ENCODE measurements around the gene OR4C45. TPM values are rescaled to one million over a fixed set of nuclear protein-coding genes. Genes with fewer than 3 reads are reported as not detected.
"Not testable (repeated sequence)": the region's sequence is repeated elsewhere in the genome, so short reads cannot be mapped to it uniquely, and the experiment has no call there.

OR4C45 gene
- total RNA-seq: under 1 TPM in 1 of 8 experiments, not detected in 7; 0.57 TPM

- no peak for ATAC-seq (replicated peaks in 6 of 8)
- no peaks in the 10 kb centered on the region for H3K4me1 ChIP-seq (replicated peaks in 1 of 2)
- in situ Hi-C loops (cut with MboI; ENCODE audit: low pct_unique_long_range_greater_than_20kb in 2 of 9, low sequenced_read_pairs in 9 of 9, unreplicated experiment in 9 of 9): no loop called here
Observed at GRCh38 chr11:50032574-50032973, at the start of gene OR4C45. Gene OR4C45 (plus strand): TSS chr11:50032874.

GRCh38 chr11:49995565-49995964 lies 37.1 kb upstream of the OR4C45 start:
- peak in 3 of 8 experiments; percentile 67 to 78 (median 74) for ATAC-seq (replicated peaks in 6 of 8)
- in situ Hi-C loops (cut with MboI; ENCODE audit: low pct_unique_long_range_greater_than_20kb in 2 of 9, low sequenced_read_pairs in 9 of 9, unreplicated experiment in 9 of 9): no loop called here

More at GRCh38 chr11:50032574-50032973, at the start of gene OR4C45:
- Histone ChIP-seq H3K27ac (no peak within 1 kb of the TSS), H3K4me3 (no peak within 1 kb of the TSS)

GRCh38 chr11:50030193-50030592 lies 2.5 kb upstream of the OR4C45 start:
- 0 to 70% (median 6%) methylated on average over 1 of the region's 1 CpG; no CpG with 5 or more reads in 6 of the 10 experiments for WGBS, 10 experiments
- no peak overlapping the region for H3K27ac ChIP-seq
- in situ Hi-C loops (cut with MboI; ENCODE audit: low pct_unique_long_range_greater_than_20kb in 2 of 9, low sequenced_read_pairs in 9 of 9, unreplicated experiment in 9 of 9): no loop called here
- H3K4me3 ChIP-seq: no peak overlapping the region
- ATAC-seq (replicated peaks in 6 of 8): no peak
- no peaks in the 10 kb centered on the region for H3K4me1 ChIP-seq (replicated peaks in 1 of 2)

More at GRCh38 chr11:49995565-49995964, 37.1 kb upstream of the OR4C45 start:
- Histone ChIP-seq H3K27ac (no peak overlapping the region), H3K4me3 (no peak overlapping the region), H3K4me1 (replicated peaks in 1 of 2) (no peaks in the 10 kb centered on the region)
- 0 to 74% (median 41%) methylated on average over 2 to 6 of the region's 6 CpGs for WGBS, 10 experiments

DNA sequence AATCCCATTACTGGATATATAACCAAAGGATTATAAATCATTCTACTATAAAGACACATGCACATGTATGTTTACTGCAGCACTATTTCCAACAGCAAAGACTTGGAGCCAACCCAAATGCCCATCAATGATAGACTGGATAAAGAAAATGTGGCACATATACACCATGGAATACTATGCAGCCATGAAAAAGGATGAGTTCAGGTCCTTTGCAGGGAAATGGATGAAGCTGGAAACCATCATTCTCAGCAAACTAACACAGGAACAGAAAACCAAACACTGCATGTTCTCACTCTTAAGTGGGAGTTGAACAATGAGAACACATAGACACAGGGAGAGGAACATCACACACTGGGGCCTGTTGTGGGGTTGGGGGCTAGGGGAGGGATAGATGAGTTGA lies 3.6 kb downstream of the OR4C45 start:
- in situ Hi-C loops (cut with MboI; ENCODE audit: low pct_unique_long_range_greater_than_20kb in 2 of 9, low sequenced_read_pairs in 9 of 9, unreplicated experiment in 9 of 9); ATAC-seq (replicated peaks in 6 of 8); H3K4me1 ChIP-seq (replicated peaks in 1 of 2); H3K4me3 ChIP-seq; H3K27ac ChIP-seq: not testable (repeated sequence)

GRCh38 chr11:50037251-50037650 lies 4.6 kb downstream of the OR4C45 start:
- in situ Hi-C loops (cut with MboI; ENCODE audit: low pct_unique_long_range_greater_than_20kb in 2 of 9, low sequenced_read_pairs in 9 of 9, unreplicated experiment in 9 of 9): no loop called here
- no peak overlapping the region for H3K4me3 ChIP-seq
- H3K27ac ChIP-seq: no peak overlapping the region
- no peaks in the 10 kb centered on the region for H3K4me1 ChIP-seq (replicated peaks in 1 of 2)
- WGBS, 10 experiments: 0 to 20% (median 8%) methylated on average over 1 of the region's 1 CpG; no CpG with 5 or more reads in 6 of the 10 experiments
- peak in 2 of 8 experiments; percentile 78 for ATAC-seq (replicated peaks in 6 of 8)

GRCh38 chr11:50044647-50045046 lies 12.0 kb downstream of the OR4C45 start:
- Histone ChIP-seq H3K27ac (no peak overlapping the region), H3K4me1 (replicated peaks in 1 of 2) (no peaks in the 10 kb centered on the region), H3K4me3 (no peak overlapping the region)
- in situ Hi-C loops (cut with MboI; ENCODE audit: low pct_unique_long_range_greater_than_20kb in 2 of 9, low sequenced_read_pairs in 9 of 9, unreplicated experiment in 9 of 9): no loop called here
- no peak for ATAC-seq (replicated peaks in 6 of 8)
- WGBS, 10 experiments: 20 to 100% (median 80%) methylated on average over 1 to 2 of the region's 2 CpGs; no CpG with 5 or more reads in 3 of the 10 experiments

GRCh38 chr11:50063056-50063455 lies 30.4 kb downstream of the OR4C45 start:
- H3K4me3 ChIP-seq; H3K4me1 ChIP-seq (replicated peaks in 1 of 2); H3K27ac ChIP-seq; in situ Hi-C loops (cut with MboI; ENCODE audit: low pct_unique_long_range_greater_than_20kb in 2 of 9, low sequenced_read_pairs in 9 of 9, unreplicated experiment in 9 of 9); ATAC-seq (replicated peaks in 6 of 8): not testable (repeated sequence)
- WGBS, 10 experiments: 27% methylated on average over 6 of the region's 22 CpGs; no CpG with 5 or more reads in 9 of the 10 experiments

DNA sequence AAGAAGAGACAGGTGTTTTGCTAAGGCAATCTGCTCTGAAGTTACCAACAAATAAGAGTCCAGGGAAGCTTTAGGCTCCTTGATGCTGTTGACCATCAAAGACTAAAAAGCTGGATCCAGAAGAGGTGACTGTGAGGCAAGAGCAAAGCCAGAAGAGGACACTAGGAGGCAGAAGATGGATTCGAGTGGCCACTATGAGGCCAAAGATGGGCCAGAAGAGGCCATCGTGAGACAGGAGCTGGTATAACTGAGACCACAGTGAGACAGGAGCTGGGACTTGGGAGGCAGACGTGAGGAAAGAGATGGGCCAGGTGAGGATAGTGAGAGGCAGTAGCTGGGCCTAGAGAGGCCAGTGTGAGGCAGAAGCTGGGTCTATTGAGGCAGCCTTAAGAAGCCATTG lies 37.7 kb downstream of the OR4C45 start:
- in situ Hi-C loops (cut with MboI; ENCODE audit: low pct_unique_long_range_greater_than_20kb in 2 of 9, low sequenced_read_pairs in 9 of 9, unreplicated experiment in 9 of 9): no loop called here
- Histone ChIP-seq H3K4me3 (no peak overlapping the region), H3K4me1 (replicated peaks in 1 of 2) (no peaks in the 10 kb centered on the region), H3K27ac (no peak overlapping the region)
- 0 to 41% (median 13%) methylated on average over 1 to 3 of the region's 3 CpGs; no CpG with 5 or more reads in 3 of the 10 experiments for WGBS, 10 experiments
- ATAC-seq (replicated peaks in 6 of 8): no peak

DNA sequence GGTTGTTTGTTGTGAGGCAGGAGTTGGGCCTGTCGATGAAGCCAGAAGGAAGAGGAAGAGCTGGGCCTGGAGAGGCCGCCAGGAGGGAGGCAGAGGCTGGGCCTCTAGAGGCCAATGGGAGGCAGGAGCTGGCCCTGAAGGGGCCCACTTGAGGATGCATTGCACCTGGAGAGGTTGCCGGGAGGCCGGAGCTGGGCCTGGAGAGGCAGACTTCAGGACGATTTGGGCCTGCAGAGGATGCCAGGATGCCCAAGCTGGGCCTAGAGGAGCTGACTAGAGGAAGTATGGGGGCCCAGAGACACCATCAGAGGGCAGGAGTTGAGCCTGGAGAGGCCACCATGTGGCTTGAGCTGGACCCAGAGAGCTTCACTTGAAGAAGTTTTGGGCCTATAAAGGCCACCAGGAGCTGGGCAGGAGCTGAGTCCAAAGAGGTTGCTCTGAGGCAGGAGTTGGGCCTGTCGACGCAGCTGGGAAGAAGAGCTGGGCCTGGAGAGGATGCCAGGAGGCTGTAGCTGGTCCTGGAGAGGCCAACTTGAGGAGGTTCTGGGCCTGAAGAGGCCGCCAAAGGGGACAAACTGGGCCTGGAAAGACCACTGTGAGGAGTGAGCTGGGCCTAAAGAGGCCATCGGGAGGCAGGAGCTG lies 39.0 kb downstream of the OR4C45 start:
- Histone ChIP-seq H3K4me1 (replicated peaks in 1 of 2) (no peaks in the 10 kb centered on the region), H3K4me3 (no peak overlapping the region), H3K27ac (no peak overlapping the region)
- WGBS, 10 experiments: 0 to 83% (median 40%) methylated on average over 1 to 7 of the region's 9 CpGs; no CpG with 5 or more reads in 1 of the 10 experiments
- ATAC-seq (replicated peaks in 6 of 8): no peak
- in situ Hi-C loops (cut with MboI; ENCODE audit: low pct_unique_long_range_greater_than_20kb in 2 of 9, low sequenced_read_pairs in 9 of 9, unreplicated experiment in 9 of 9): no loop called here

DNA sequence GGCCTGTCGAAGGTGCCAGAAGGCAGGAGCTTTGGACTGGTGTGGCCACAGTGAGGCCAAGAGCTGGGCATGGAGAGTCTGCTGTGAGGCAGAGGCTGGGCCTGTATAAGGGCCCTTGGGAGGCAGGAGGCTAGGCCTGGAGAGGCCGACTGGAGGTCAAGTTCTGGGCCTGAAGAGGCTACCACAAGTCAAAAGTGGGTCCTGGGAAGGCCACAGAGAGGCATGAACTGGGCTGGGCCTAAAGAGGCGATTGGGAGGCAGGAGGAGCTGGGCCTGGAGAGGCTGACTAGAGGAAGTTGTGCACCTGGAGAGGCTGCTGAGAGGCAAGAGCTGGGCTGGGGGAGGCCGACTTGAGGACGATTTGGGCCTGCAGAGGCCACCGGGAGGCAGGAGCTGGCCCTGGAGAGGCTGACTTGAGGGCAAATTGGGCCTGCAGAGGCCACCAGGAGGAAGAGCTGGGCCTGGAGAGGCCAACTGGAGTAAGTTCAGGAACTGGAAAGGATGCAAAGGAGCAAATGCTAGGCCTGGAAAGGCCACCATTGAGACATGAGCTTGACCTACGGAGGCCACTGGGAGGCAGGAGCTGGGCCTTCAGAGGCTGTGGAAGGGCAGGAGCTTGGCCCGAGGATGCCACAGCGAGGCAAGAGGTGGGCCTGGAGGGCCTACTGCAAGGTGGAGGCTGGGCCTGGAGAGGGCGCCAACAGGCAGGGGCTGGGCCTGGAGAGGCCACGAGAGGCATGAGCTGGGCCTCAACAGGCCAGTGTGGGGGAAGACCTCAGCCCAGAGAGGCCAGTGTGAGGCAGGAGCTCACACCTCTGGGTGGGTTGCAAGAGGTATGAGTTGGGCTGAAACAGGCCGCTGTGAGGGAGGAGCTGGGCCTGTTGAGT lies 39.8 kb downstream of the OR4C45 start:
- Histone ChIP-seq H3K27ac (no peak overlapping the region), H3K4me3 (no peak overlapping the region), H3K4me1 (replicated peaks in 1 of 2) (no peaks in the 10 kb centered on the region)
- 24 to 43% (median 33%) methylated on average over 1 to 7 of the region's 12 CpGs; no CpG with 5 or more reads in 3 of the 10 experiments for WGBS, 10 experiments
- in situ Hi-C loops (cut with MboI; ENCODE audit: low pct_unique_long_range_greater_than_20kb in 2 of 9, low sequenced_read_pairs in 9 of 9, unreplicated experiment in 9 of 9): no loop called here
- no peak for ATAC-seq (replicated peaks in 6 of 8)

DNA sequence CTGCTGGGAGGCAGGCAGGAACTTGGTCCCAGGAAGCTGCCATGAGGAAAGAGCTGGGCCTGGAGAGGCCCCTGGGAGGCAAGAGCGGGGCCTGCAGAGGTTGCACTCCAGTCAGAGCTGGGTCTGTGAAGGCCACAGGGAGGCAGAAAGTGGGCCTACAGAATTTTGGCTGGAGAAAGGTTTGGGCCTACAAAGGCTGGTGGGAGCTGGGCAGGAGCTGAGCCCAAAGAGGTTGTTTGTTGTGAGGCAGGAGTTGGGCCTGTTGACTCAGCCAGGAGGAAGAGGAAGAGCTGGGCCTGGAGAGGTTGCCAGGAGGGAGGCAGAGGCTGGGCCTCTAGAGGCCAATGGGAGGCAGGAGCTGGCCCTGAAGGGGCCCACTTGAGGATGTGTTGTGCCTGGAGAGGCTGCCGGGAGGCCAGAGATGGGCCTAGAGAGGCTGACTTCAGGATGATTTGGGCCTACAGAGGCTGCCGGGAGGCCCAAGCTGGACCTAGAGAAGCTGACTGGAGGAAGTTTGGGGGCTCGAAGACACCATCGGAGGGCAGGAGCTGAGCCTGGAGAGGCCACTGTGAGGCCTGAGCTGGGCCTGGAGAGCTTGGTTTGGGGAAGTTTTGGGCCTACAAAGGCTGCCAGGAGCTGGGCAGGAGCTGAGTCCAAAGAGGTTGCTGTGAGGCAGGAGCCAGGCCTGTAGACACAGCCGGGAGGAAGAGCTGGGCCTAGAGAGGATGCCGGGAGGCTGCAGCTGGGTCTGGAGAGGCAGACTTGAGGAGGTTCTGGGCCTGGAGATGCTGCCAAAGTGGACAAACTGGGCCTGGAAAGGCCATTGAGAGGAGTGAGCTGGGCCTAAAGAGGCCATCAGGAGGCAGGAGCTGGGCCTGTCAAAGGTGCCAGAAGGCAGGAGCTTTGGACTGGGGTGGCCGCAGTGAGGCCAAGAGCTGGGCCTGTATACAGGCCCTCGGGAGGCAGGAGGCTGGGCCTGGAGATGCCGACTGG lies 40.7 kb downstream of the OR4C45 start:
- H3K4me3 ChIP-seq: no peak overlapping the region
- H3K4me1 ChIP-seq (replicated peaks in 1 of 2): no peaks in the 10 kb centered on the region
- no peak for ATAC-seq (replicated peaks in 6 of 8)
- 25 to 83% (median 63%) methylated on average over 2 to 6 of the region's 10 CpGs; no CpG with 5 or more reads in 1 of the 10 experiments for WGBS, 10 experiments
- H3K27ac ChIP-seq: no peak overlapping the region
- in situ Hi-C loops (cut with MboI; ENCODE audit: low pct_unique_long_range_greater_than_20kb in 2 of 9, low sequenced_read_pairs in 9 of 9, unreplicated experiment in 9 of 9): no loop called here

DNA sequence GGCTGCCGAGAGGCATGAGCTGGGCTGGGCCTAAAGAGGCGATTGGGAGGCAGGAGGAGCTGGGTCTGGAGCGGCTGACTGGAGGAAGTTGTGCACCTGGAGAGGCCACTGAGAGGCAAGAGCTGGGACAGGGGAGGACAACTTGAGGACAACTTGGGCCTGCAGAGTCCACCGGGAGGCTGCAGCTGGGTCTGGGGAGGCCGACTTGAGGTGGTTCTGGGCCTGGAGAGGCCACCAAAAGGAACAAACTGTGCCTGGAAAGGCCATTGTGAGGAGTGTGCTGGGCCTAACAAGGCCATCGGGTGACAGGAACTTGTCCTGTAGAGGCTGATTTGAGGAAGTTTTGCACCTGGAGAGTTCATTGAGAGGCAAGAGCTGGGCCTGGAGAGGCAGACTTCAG lies 41.5 kb downstream of the OR4C45 start:
- H3K4me3 ChIP-seq: no peak overlapping the region
- WGBS, 10 experiments: 20 to 83% (median 55%) methylated on average over 1 to 4 of the region's 6 CpGs; no CpG with 5 or more reads in 5 of the 10 experiments
- ATAC-seq (replicated peaks in 6 of 8): no peak
- H3K27ac ChIP-seq: no peak overlapping the region
- H3K4me1 ChIP-seq (replicated peaks in 1 of 2): no peaks in the 10 kb centered on the region
- in situ Hi-C loops (cut with MboI; ENCODE audit: low pct_unique_long_range_greater_than_20kb in 2 of 9, low sequenced_read_pairs in 9 of 9, unreplicated experiment in 9 of 9): no loop called here
